A549 (cell line): ENCODE data around the gene AUH. TPM values are rescaled to one million over a fixed set of nuclear protein-coding genes. Genes with fewer than 3 reads are reported as not detected.

Experiments
- ATAC-seq, 2 experiments: fragments of 200-7000 bp in 1 of 2; fragments of >200 bp in 1 of 2; cut with Nextera tagmentation in 1 of 2; cut with Tn5 transposase in 1 of 2; 3 replicates each; pipeline versions ENCODE4 v1.8.0 to v1.9.1; 2018 to 2020; ENCODE audit warnings: mild to moderate bottlenecking in 1 of 2, moderate library complexity in 1 of 2
- CTCF ChIA-PET: fragments of 300-600 bp; sonication (Branson Sonifier 250); formaldehyde crosslinking; extraction: SDS; loops from one replicate; lab custom pipeline; 2021; ENCODE audit warnings: antibody characterized with exemption, inconsistent platforms; lab: Yijun Ruan, JAX
- POLR2A ChIA-PET: fragments of 350-600 bp; formaldehyde crosslinking; extraction: SDS; loops from one replicate; lab custom pipeline; 2021; ENCODE audit warnings: antibody characterized with exemption, inconsistent platforms; lab: Yijun Ruan, JAX
- DNase-seq, 2 experiments: peaks; one replicate each; pipeline versions ENCODE4 v3.0.0 to v3.0.0-alpha.2; 2011 to 2016; ENCODE audit warnings: low read depth in 1 of 2, low spot score in 1 of 2
- FAIRE-seq: peaks from 2 replicates; lab custom pipeline; 2011; peaks lifted over from hg19 to GRCh38; lab: Jason Lieb, UNC
- H3K27ac ChIP-seq, 2 experiments: fragments of >200 bp; sonication (Bioruptor Twin); formaldehyde crosslinking; 3 replicates each; pipeline ENCODE4 v1.5.1; 2016 to 2017
- H3K4me1 ChIP-seq: fragments of >200 bp; sonication (Bioruptor Twin); formaldehyde crosslinking; 3 replicates; pipeline ENCODE4 v1.6.1; 2016
- H3K4me2 ChIP-seq: fragments of >200 bp; sonication (Bioruptor Twin); formaldehyde crosslinking; 3 replicates; pipeline ENCODE4 v1.6.1; 2016
- H3K4me3 ChIP-seq: fragments of >200 bp; sonication (Bioruptor Twin); formaldehyde crosslinking; 3 replicates; pipeline ENCODE4 v1.5.1; 2016
- H3K9me3 ChIP-seq: fragments of >200 bp; sonication (Bioruptor Twin); formaldehyde crosslinking; 3 replicates; pipeline ENCODE4 v1.6.1; 2016
- BCL3 ChIP-seq: fragments of >200 bp; sonication (Bioruptor Twin); formaldehyde crosslinking; IDR thresholded peaks from 3 replicates; pipeline ENCODE4 v1.6.1; 2016
- CBX2 ChIP-seq: fragments of 200-600 bp; sonication (generic); IDR thresholded peaks from 2 replicates; pipeline ENCODE4 v1.6.1; 2016; ENCODE audit warnings: low read depth, mild to moderate bottlenecking, borderline replicate concordance
- CBX8 ChIP-seq: fragments of 200-600 bp; sonication (generic); IDR thresholded peaks from 2 replicates; pipeline ENCODE4 v1.6.1; 2016
- CEBPB ChIP-seq, 2 experiments: fragments of >200 bp in 1 of 2; sonication (Bioruptor Twin) in 1 of 2; formaldehyde crosslinking in 1 of 2; IDR thresholded peaks; 2 replicates each; pipeline ENCODE4 v1.6.1; 2012 to 2016
- CHD2 ChIP-seq: fragments of 150-350 bp; IDR thresholded peaks from 2 replicates; pipeline ENCODE4 v1.6.1; 2014; ENCODE audit warnings: low read length; ENCODE audit not compliant: partially characterized antibody
- CHD4 ChIP-seq: fragments of 200-600 bp; sonication (generic); IDR thresholded peaks from 2 replicates; pipeline ENCODE4 v1.6.1; 2016; ENCODE audit warnings: antibody characterized with exemption, mild to moderate bottlenecking, borderline replicate concordance
- EHF ChIP-seq: fragments of 250-450 bp; sonication (Bioruptor Pico); IDR thresholded peaks from 2 replicates; pipeline ENCODE4 v1.5.0; 2020; ENCODE audit warnings: mild to moderate bottlenecking
- EHMT2 ChIP-seq: fragments of 200-600 bp; sonication (generic); IDR thresholded peaks from 2 replicates; pipeline ENCODE4 v1.6.1; 2016; ENCODE audit warnings: antibody characterized with exemption, low read depth, mild to moderate bottlenecking, moderate library complexity
- ELK1 ChIP-seq: fragments of 150-350 bp; IDR thresholded peaks from 2 replicates; pipeline ENCODE4 v1.6.1; 2014; ENCODE audit warnings: low read depth, mild to moderate bottlenecking, low read length
- EP300 ChIP-seq, 2 experiments: fragments of >200 bp; sonication (Bioruptor Twin); formaldehyde crosslinking; IDR thresholded peaks; 2 replicates in 1 of 2; 3 replicates in 1 of 2; pipeline ENCODE4 v1.6.1; 2016 to 2017
- ESRRA ChIP-seq: fragments of 150-350 bp; IDR thresholded peaks from 2 replicates; pipeline ENCODE4 v1.6.1; 2014; ENCODE audit warnings: mild to moderate bottlenecking, low read length, borderline replicate concordance
- FOSB ChIP-seq: fragments of 250-450 bp; sonication (Bioruptor Pico); IDR thresholded peaks from 2 replicates; pipeline ENCODE4 v1.5.0; 2020; ENCODE audit warnings: mild to moderate bottlenecking, moderate library complexity
- FOSL2 ChIP-seq, 2 experiments: fragments of 450-650 bp in 1 of 2; fragments of >200 bp in 1 of 2; sonication (Bioruptor Twin) in 1 of 2; formaldehyde crosslinking; IDR thresholded peaks; 2 replicates each; pipeline versions ENCODE4 v1.5.0 to v1.6.1; 2016 to 2020; ENCODE audit warnings: mild to moderate bottlenecking in 1 of 2, moderate library complexity in 1 of 2
- GATA3 ChIP-seq: IDR thresholded peaks from 2 replicates; pipeline ENCODE4 v1.6.1; 2012; ENCODE audit warnings: borderline replicate concordance
- HDAC2 ChIP-seq: fragments of 200-600 bp; sonication (generic); IDR thresholded peaks from 2 replicates; pipeline ENCODE4 v1.6.1; 2016
- HOXA7 ChIP-seq: fragments of 250-450 bp; sonication (Bioruptor Pico); IDR thresholded peaks from 2 replicates; pipeline ENCODE4 v1.5.0; 2020; ENCODE audit warnings: mild to moderate bottlenecking, moderate library complexity
- HOXB13 ChIP-seq: fragments of 250-450 bp; sonication (Bioruptor Pico); IDR thresholded peaks from 2 replicates; pipeline ENCODE4 v1.5.0; 2020; ENCODE audit warnings: low read depth, mild to moderate bottlenecking, moderate library complexity
- HOXB5 ChIP-seq: fragments of 250-450 bp; sonication (Bioruptor Pico); IDR thresholded peaks from 2 replicates; pipeline ENCODE4 v1.5.0; 2020; ENCODE audit warnings: mild to moderate bottlenecking, moderate library complexity
- JUN ChIP-seq, 2 experiments: fragments of >200 bp; sonication (Bioruptor Twin); formaldehyde crosslinking; IDR thresholded peaks; 2 replicates in 1 of 2; 3 replicates in 1 of 2; pipeline ENCODE4 v1.6.1; 2016 to 2017
- JUNB ChIP-seq: fragments of >200 bp; sonication (Bioruptor Twin); formaldehyde crosslinking; IDR thresholded peaks from 2 replicates; pipeline ENCODE4 v1.6.1; 2016
- KDM1A ChIP-seq: fragments of 200-600 bp; sonication (generic); IDR thresholded peaks from 2 replicates; pipeline ENCODE4 v1.6.1; 2016; ENCODE audit warnings: low read depth, mild to moderate bottlenecking
- MAX ChIP-seq: IDR thresholded peaks from 2 replicates; pipeline ENCODE4 v1.6.1; 2012
- MYC ChIP-seq: IDR thresholded peaks from 2 replicates; pipeline ENCODE4 v1.6.1; 2012; ENCODE audit warnings: mild to moderate bottlenecking, inconsistent platforms, low read length, improper control_type of control experiment, borderline replicate concordance
- NPAS2 ChIP-seq: fragments of 250-450 bp; sonication (Bioruptor Pico); IDR thresholded peaks from 2 replicates; pipeline ENCODE4 v1.8.0; 2022; ENCODE audit warnings: mild to moderate bottlenecking, moderate library complexity, borderline replicate concordance
- NR3C1 ChIP-seq: fragments of >200 bp; sonication (Bioruptor Twin); formaldehyde crosslinking; IDR thresholded peaks from 3 replicates; pipeline ENCODE4 v1.6.1; 2017
- PBX3 ChIP-seq: IDR thresholded peaks from 2 replicates; pipeline ENCODE4 v1.6.1; 2012
- PHF8 ChIP-seq: fragments of 200-600 bp; sonication (generic); IDR thresholded peaks from 2 replicates; pipeline ENCODE4 v1.6.1; 2016; ENCODE audit warnings: low read depth, mild to moderate bottlenecking, antibody characterized with exemption, moderate library complexity, borderline replicate concordance
- POLR2A ChIP-seq: IDR thresholded peaks from 2 replicates; pipeline ENCODE4 v1.6.1; 2012; ENCODE audit warnings: mild to moderate bottlenecking, low read length
- POLR2AphosphoS2 ChIP-seq: conservative IDR thresholded peaks from 2 replicates; pipeline ENCODE4 v1.6.1; 2012; ENCODE audit warnings: low read length, improper control_type of control experiment, inconsistent platforms
- RCOR1 ChIP-seq: fragments of 150-350 bp; IDR thresholded peaks from 2 replicates; pipeline ENCODE4 v1.6.1; 2014; ENCODE audit warnings: antibody characterized with exemption, low read length, low read depth
- RFX5 ChIP-seq: fragments of 450-650 bp; IDR thresholded peaks from 2 replicates; pipeline ENCODE4 v1.7.1; 2014; ENCODE audit warnings: antibody characterized with exemption, mild to moderate bottlenecking, moderate library complexity
- SMC3 ChIP-seq: fragments of >200 bp; sonication (Bioruptor Twin); formaldehyde crosslinking; IDR thresholded peaks from 3 replicates; pipeline ENCODE4 v1.6.1; 2018; ENCODE audit warnings: inconsistent platforms
- SREBF2 ChIP-seq: fragments of 450-650 bp; IDR thresholded peaks from 2 replicates; pipeline ENCODE4 v1.6.1; 2014; ENCODE audit warnings: mild to moderate bottlenecking, moderate library complexity
- ZC3H11A ChIP-seq: fragments of 450-650 bp; IDR thresholded peaks from 2 replicates; pipeline ENCODE4 v1.6.1; 2014; ENCODE audit warnings: antibody characterized with exemption, mild to moderate bottlenecking
- ZSCAN20 ChIP-seq: fragments of 250-450 bp; sonication (Bioruptor Pico); IDR thresholded peaks from 2 replicates; pipeline ENCODE4 v1.8.0; 2022; ENCODE audit warnings: mild to moderate bottlenecking, moderate library complexity
- WGBS: methylation state at CpG from one replicate; pipeline ENCODE4 v1.1.6; 2017; ENCODE audit errors: missing lambda C conversion rate; 5-methylcytosine and 5-hydroxymethylcytosine counted together
- polyA plus RNA-seq, 4 experiments: library from polyadenylated mRNA; depleted of rRNA in 3 of 4; stranded (reverse); fragments of >200 nt; fragmentation: RNase III in 1 of 4; extraction: RNeasy Plus Mini Kit Qiagen cat#74134 plus additional on column Dnase treatment in 1 of 4; gene quantifications; 2 replicates in 3 of 4; 3 replicates in 1 of 4; pipeline ENCODE4 v1.2.3, GENCODE V29; 2011 to 2017

AUH gene
- polyA plus RNA-seq, 2 of the 4 experiments (the other 2 are of a cell fraction), result 11.1 to 15.9 TPM

- peak overlapping the region; percentile 50 for H3K4me2 ChIP-seq
- peak overlapping the region; percentile 60 to 69 for H3K27ac ChIP-seq
- 58% methylated on average over 7 of the region's 7 CpGs for WGBS
- ChIA-PET POLR2A (interaction anchor here (1.4 to 1.5 kb wide), 2 partner anchors 24 to 28 kb away, joined by 3 to 5 read pairs; partner anchors contain the start of gene NFIL3), CTCF (interaction anchor here (0.7 to 1.8 kb wide), 3 partner anchors 11 to 96 kb away, joined by 3 to 8 read pairs (median 5); no protein-coding TSS in a partner anchor)
- H3K4me1 ChIP-seq, result peaks cover 18% of the 10 kb centered on the region
- H3K9me3 ChIP-seq, result no peaks in the 10 kb centered on the region
- FAIRE-seq, result no peak
- DNase-seq, result no peak
- no peak overlapping the region for H3K4me3 ChIP-seq
- TF ChIP-seq CHD4, result no peak
- no peak for TF ChIP-seq FOSL2 (IDR thresholded peaks at IDR 0.05)
- peak; percentile 73 for TF ChIP-seq FOSL2 (CRISPR knock-in tag; IDR thresholded peaks at IDR 0.05)
- 0 out of 6 replicates have a peak, but pooled peaks of 1 of the 2 experiments have one; percentile 31 for ATAC-seq
These were observed 34.1 kb upstream of the AUH start for GRCh38 chr9:91395553-91396471.

GRCh38 chr9:91395106-91395552 lies 33.4 kb upstream of the AUH start:
- peaks cover 18% of the 10 kb centered on the region for H3K4me1 ChIP-seq
- ATAC-seq (peak; percentile 65 to 91), FAIRE-seq (no peak), DNase-seq (peak; percentile 50 to 64)
- peak overlapping the region; percentile 60 to 69 for H3K27ac ChIP-seq
- peak overlapping the region; percentile 50 for H3K4me2 ChIP-seq
- no peaks in the 10 kb centered on the region for H3K9me3 ChIP-seq
- POLR2A ChIA-PET, result interaction anchor here (1.5 kb wide), 1 partner anchor 29 kb away, joined by 5 read pairs; the partner anchor contains the start of gene NFIL3
- no peak overlapping the region for H3K4me3 ChIP-seq
- CTCF ChIA-PET, result no interaction called here
- 26% methylated on average over 4 of the region's 4 CpGs for WGBS
- TF ChIP-seq CBX2 (no peak), SREBF2 (no peak), MYC (peak; percentile 43; the same call in 1 of the 2 replicates), SMC3 (peak; percentile 25; the same call in 1 of the 3 replicates), ESRRA (no peak), HDAC2 (no peak), FOSL2 (IDR thresholded peaks at IDR 0.05) (no peak), FOSL2 (CRISPR knock-in tag; IDR thresholded peaks at IDR 0.05) (peak; percentile 79), CHD2 (no peak), FOSB (no peak), POLR2A (no peak), MAX (peak; percentile 57), ELK1 (no peak), BCL3 (peak; percentile 40; the same call in 1 of the 3 replicates), EHMT2 (no peak), ZSCAN20 (CRISPR knock-in tag) (no peak), PHF8 (no peak), EHF (CRISPR knock-in tag) (no peak), JUNB (peak; percentile 45; the same call in 1 of the 2 replicates), RFX5 (no peak), HOXA7 (CRISPR knock-in tag) (no peak), GATA3 (0 out of 2 replicates have a peak, but pooled peaks have one; percentile 42), ZC3H11A (no peak), NPAS2 (CRISPR knock-in tag) (no peak), JUN (IDR thresholded peaks at IDR 0.05) (0 out of 5 replicates have a peak, but pooled peaks have one; percentile 29 to 40), HOXB5 (CRISPR knock-in tag) (no peak), KDM1A (no peak), PBX3 (no peak), HOXB13 (CRISPR knock-in tag) (no peak; the same call in 1 of the 2 replicates), RCOR1 (no peak), POLR2AphosphoS2 (no peak), CEBPB (IDR thresholded peaks at IDR 0.05) (peak; percentile 98 to 99), EP300 (IDR thresholded peaks at IDR 0.05) (peak; percentile 25 to 48; a peak in 2 of 5 replicates), CBX8 (no peak), NR3C1 (no peak)
